SK-N-SH (cell line): ENCODE data around the gene TMEM54. TPM values are rescaled to one million over a fixed set of nuclear protein-coding genes. Genes with fewer than 3 reads are reported as not detected.

Source experiments
- CTCF ChIA-PET: fragments of 300-600, 350-600 bp; formaldehyde crosslinking; extraction: SDS; loops from one replicate; lab custom pipeline; 2021; lab: Yijun Ruan, JAX
- POLR2A ChIA-PET: fragments of 350-600 bp; sonication (Branson Sonifier 250); formaldehyde crosslinking; extraction: SDS; loops from one replicate; lab custom pipeline; 2020; ENCODE audit warnings: antibody characterized with exemption, inconsistent platforms; lab: Yijun Ruan, JAX
- DNase-seq: peaks from one replicate; pipeline ENCODE4 v3.0.0; 2012
- H2AFZ ChIP-seq: fragments of 200-600 bp; sonication (generic); 2 replicates; pipeline ENCODE4 v1.8.1; 2016; ENCODE audit warnings: antibody characterized with exemption, mild to moderate bottlenecking, low read depth
- H3F3A ChIP-seq: fragments of 200-600 bp; sonication (generic); replicated peaks from 2 replicates; pipeline ENCODE3; 2016; ENCODE audit warnings: antibody characterized with exemption, mild to moderate bottlenecking; ENCODE audit not compliant: insufficient read depth
- H3K27ac ChIP-seq, 2 experiments: fragments of 200-500 bp in 1 of 2; fragments of 200-600 bp in 1 of 2; sonication (Bioruptor generic) in 1 of 2; sonication (generic), shearing (Covaris generic) in 1 of 2; 2 replicates each; pipeline versions ENCODE4 v1.5.1 to v1.6.1; 2014 to 2016; ENCODE audit warnings: low read depth in 2 of 2, inconsistent platforms in 1 of 2, low read length in 1 of 2, mild to moderate bottlenecking in 1 of 2, mixed read lengths in 1 of 2
- H3K27me3 ChIP-seq: fragments of 200-600 bp; sonication (generic), shearing (Covaris generic); 2 replicates; pipeline ENCODE4 v1.6.1; 2016; ENCODE audit warnings: mixed run types; ENCODE audit not compliant: insufficient read depth
- H3K36me3 ChIP-seq, 2 experiments: fragments of 200-500 bp in 1 of 2; fragments of 200-600 bp in 1 of 2; sonication (Bioruptor generic) in 1 of 2; sonication (generic) in 1 of 2; replicated peaks in 1 of 2; 2 replicates each; pipeline versions ENCODE3 to v1.5.1; 2014 to 2016; ENCODE audit warnings: low read length in 1 of 2, mild to moderate bottlenecking in 1 of 2; ENCODE audit not compliant: insufficient read depth in 2 of 2, control insufficient read depth in 1 of 2
- H3K4me1 ChIP-seq, 2 experiments: fragments of 200-500 bp in 1 of 2; fragments of 200-600 bp in 1 of 2; sonication (Bioruptor generic) in 1 of 2; sonication (generic), shearing (Covaris generic) in 1 of 2; 2 replicates each; pipeline versions ENCODE4 v1.5.1 to v1.6.1; 2014 to 2016; ENCODE audit warnings: low read depth in 1 of 2, low read length in 1 of 2, mixed run types in 1 of 2; ENCODE audit not compliant: insufficient read depth in 2 of 2, control insufficient read depth in 1 of 2
- H3K4me2 ChIP-seq: fragments of 200-600 bp; sonication (generic), shearing (Covaris generic); 2 replicates; pipeline ENCODE4 v1.6.1; 2017; ENCODE audit warnings: mixed run types
- H3K4me3 ChIP-seq, 2 experiments: fragments of 200-500 bp in 1 of 2; fragments of 200-600 bp in 1 of 2; sonication (Bioruptor generic) in 1 of 2; sonication (generic), shearing (Covaris generic) in 1 of 2; 2 replicates each; pipeline versions ENCODE4 v1.5.1 to v1.8.1; 2014 to 2016; ENCODE audit warnings: low read depth in 2 of 2, inconsistent platforms in 1 of 2, low read length in 1 of 2, mild to moderate bottlenecking in 1 of 2, mixed read lengths in 1 of 2, moderate library complexity in 1 of 2
- H3K79me2 ChIP-seq: fragments of 200-600 bp; sonication (generic); 2 replicates; pipeline ENCODE4 v1.8.1; 2017; ENCODE audit warnings: mild to moderate bottlenecking; ENCODE audit not compliant: insufficient read depth
- H3K9ac ChIP-seq: fragments of 200-600 bp; sonication (generic); 2 replicates; pipeline ENCODE4 v1.6.1; 2017; ENCODE audit warnings: mixed run types
- H3K9me2 ChIP-seq: fragments of 200-600 bp; sonication (generic); 2 replicates; pipeline ENCODE4 v1.6.1; 2017; ENCODE audit warnings: mixed run types
- H3K9me3 ChIP-seq: fragments of 200-600 bp; sonication (generic); 2 replicates; pipeline ENCODE4 v1.6.1; 2017; ENCODE audit warnings: mixed run types, mild to moderate bottlenecking, moderate library complexity
- H4K20me1 ChIP-seq: fragments of 200-600 bp; sonication (generic); 2 replicates; pipeline ENCODE4 v1.6.1; 2017; ENCODE audit warnings: mild to moderate bottlenecking, mixed run types; ENCODE audit not compliant: insufficient read depth
- CHD2 ChIP-seq: fragments of 150-350 bp; IDR thresholded peaks from 2 replicates; pipeline ENCODE4 v1.6.1; 2018; ENCODE audit warnings: low read length; ENCODE audit not compliant: partially characterized antibody
- CTCF ChIP-seq: fragments of 200-600 bp; sonication (generic); IDR thresholded peaks from 2 replicates; pipeline ENCODE4 v1.6.1; 2017; ENCODE audit warnings: antibody characterized with exemption, mild to moderate bottlenecking, moderate library complexity
- EZH2phosphoT487 ChIP-seq: fragments of 200-600 bp; sonication (generic); IDR thresholded peaks from 2 replicates; pipeline ENCODE4 v1.6.1; 2017; ENCODE audit warnings: low read depth, mixed run types, mild to moderate bottlenecking, antibody characterized with exemption, moderate library complexity, borderline replicate concordance
- FOSL2 ChIP-seq: IDR thresholded peaks from 2 replicates; pipeline ENCODE4 v1.4.0; 2012; ENCODE audit warnings: low read depth, mild to moderate bottlenecking, moderate library complexity, borderline replicate concordance
- FOXM1 ChIP-seq: IDR thresholded peaks from 2 replicates; pipeline ENCODE4 v1.4.0; 2012; ENCODE audit warnings: low read depth, mild to moderate bottlenecking
- GABPA ChIP-seq: IDR thresholded peaks from 2 replicates; pipeline ENCODE4 v1.4.0; 2012; ENCODE audit warnings: low read depth, mild to moderate bottlenecking
- GATA2 ChIP-seq: sonication (generic); formaldehyde crosslinking; IDR thresholded peaks from 2 replicates; pipeline ENCODE4 v1.5.0; 2020; ENCODE audit warnings: mild to moderate bottlenecking, missing genetic modification reagents
- IRF3 ChIP-seq: fragments of 150-350 bp; IDR thresholded peaks from 2 replicates; pipeline ENCODE4 v1.6.1; 2016; ENCODE audit warnings: mild to moderate bottlenecking, low read depth, low read length
- JUND ChIP-seq: IDR thresholded peaks from 2 replicates; pipeline ENCODE4 v1.4.0; 2012
- MEF2A ChIP-seq: IDR thresholded peaks from 2 replicates; pipeline ENCODE4 v1.4.0; 2012; ENCODE audit warnings: low read depth, borderline replicate concordance
- NRF1 ChIP-seq: IDR thresholded peaks from 2 replicates; pipeline ENCODE4 v1.6.1; 2012; ENCODE audit warnings: low read depth, mild to moderate bottlenecking, low read length
- POLR2AphosphoS5 ChIP-seq: IDR thresholded peaks from 2 replicates; pipeline ENCODE4 v1.6.1; 2012; ENCODE audit warnings: low read depth, low read length
- RFX5 ChIP-seq: IDR thresholded peaks from 2 replicates; pipeline ENCODE4 v1.6.1; 2012; ENCODE audit warnings: mild to moderate bottlenecking, improper control_type of control experiment, low read length
- SIN3A ChIP-seq: IDR thresholded peaks from 2 replicates; pipeline ENCODE4 v1.6.1; 2012; ENCODE audit warnings: low read depth, mild to moderate bottlenecking, low read length, moderate library complexity, borderline replicate concordance
- SMC3 ChIP-seq: IDR thresholded peaks from 2 replicates; pipeline ENCODE4 v1.6.1; 2012; ENCODE audit warnings: low read depth, low read length, improper control_type of control experiment
- TAF1 ChIP-seq: IDR thresholded peaks from 2 replicates; pipeline ENCODE4 v1.6.1; 2012; ENCODE audit warnings: low read depth, mild to moderate bottlenecking, low read length, moderate library complexity, borderline replicate concordance
- YY1 ChIP-seq: IDR thresholded peaks from 2 replicates; pipeline ENCODE4 v1.4.0; 2012; ENCODE audit warnings: low read depth, mild to moderate bottlenecking
- WGBS: methylation state at CpG from one replicate; pipeline ENCODE4 v1.1.6; 2017; ENCODE audit warnings: low lambda C conversion rate; 5-methylcytosine and 5-hydroxymethylcytosine counted together
- polyA plus RNA-seq, 3 experiments: library from polyadenylated mRNA; depleted of rRNA; stranded (reverse); fragments of >200 nt; gene quantifications; 2 replicates each; pipeline ENCODE4 v1.2.3, GENCODE V29; 2012
- TF ChIP-seq, protein P1 (sequence below): IDR thresholded peaks from 2 replicates; pipeline ENCODE4 v1.6.1; 2012; ENCODE audit warnings: mild to moderate bottlenecking, low read depth, low read length, moderate library complexity
- TF ChIP-seq, protein P2 (sequence below): IDR thresholded peaks from 2 replicates; pipeline ENCODE4 v1.4.0; 2012; ENCODE audit warnings: low read depth

TMEM54 gene
- polyA plus RNA-seq, 1 of the 3 experiments (the other 2 are of a cell fraction), result 66.6 TPM

DNA sequence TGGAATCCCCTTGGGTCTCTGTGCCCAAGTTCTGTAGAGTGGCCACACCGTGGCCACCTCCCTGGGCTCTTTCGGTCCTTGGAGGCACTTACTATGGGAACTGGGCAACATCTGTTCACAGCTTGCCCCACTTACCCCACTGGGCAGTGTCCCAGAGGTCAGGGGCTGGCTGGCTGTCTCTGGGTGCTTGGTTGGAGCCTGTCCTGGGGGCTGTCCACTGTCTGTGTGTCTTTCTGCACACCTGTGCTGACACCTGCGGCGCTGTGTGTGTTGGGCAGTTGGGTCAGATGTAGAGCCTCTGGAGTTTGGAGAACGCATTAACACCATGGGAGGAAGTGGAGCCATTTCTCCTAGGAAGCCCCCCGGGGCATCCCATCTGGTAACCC, 1.3 kb upstream of the TMEM54 start:
- Histone ChIP-seq H3K4me2 (no peak overlapping the region), H3K9me2 (no peaks in the 10 kb centered on the region), H3K9me3 (no peaks in the 10 kb centered on the region), H3K36me3 (no peaks in the 10 kb centered on the region), H3K79me2 (no peaks in the 10 kb centered on the region), H3K27me3 (peaks cover 7% of the 10 kb centered on the region; the same call in 1 of the 2 replicates), H3K27ac (no peak overlapping the region), H3F3A (no peaks in the 10 kb centered on the region), H4K20me1 (no peaks in the 10 kb centered on the region), H3K4me1 (peaks cover 0 to 11% of the 10 kb centered on the region in 2 experiments; a peak in 1 of 4 replicates), H2AFZ (no peak overlapping the region), H3K4me3 (no peak overlapping the region), H3K9ac (no peak overlapping the region)
- no peak for DNase-seq
- POLR2A ChIA-PET, result no interaction called here
- CTCF ChIA-PET, result interaction anchor here (1.1 to 2.2 kb wide), 5 partner anchors 10 to 184 kb away, joined by 3 to 8 read pairs (median 3); no protein-coding TSS in a partner anchor
- 28% methylated on average over 3 of the region's 6 CpGs for WGBS
- TF ChIP-seq POLR2AphosphoS5 (no peak), FOSL2 (no peak), YY1 (no peak), EZH2phosphoT487 (no peak), IRF3 (no peak), JUND (no peak), SIN3A (no peak), GABPA (no peak), GATA2 (CRISPR knock-in tag) (no peak)
- TF ChIP-seq, protein P1, sequence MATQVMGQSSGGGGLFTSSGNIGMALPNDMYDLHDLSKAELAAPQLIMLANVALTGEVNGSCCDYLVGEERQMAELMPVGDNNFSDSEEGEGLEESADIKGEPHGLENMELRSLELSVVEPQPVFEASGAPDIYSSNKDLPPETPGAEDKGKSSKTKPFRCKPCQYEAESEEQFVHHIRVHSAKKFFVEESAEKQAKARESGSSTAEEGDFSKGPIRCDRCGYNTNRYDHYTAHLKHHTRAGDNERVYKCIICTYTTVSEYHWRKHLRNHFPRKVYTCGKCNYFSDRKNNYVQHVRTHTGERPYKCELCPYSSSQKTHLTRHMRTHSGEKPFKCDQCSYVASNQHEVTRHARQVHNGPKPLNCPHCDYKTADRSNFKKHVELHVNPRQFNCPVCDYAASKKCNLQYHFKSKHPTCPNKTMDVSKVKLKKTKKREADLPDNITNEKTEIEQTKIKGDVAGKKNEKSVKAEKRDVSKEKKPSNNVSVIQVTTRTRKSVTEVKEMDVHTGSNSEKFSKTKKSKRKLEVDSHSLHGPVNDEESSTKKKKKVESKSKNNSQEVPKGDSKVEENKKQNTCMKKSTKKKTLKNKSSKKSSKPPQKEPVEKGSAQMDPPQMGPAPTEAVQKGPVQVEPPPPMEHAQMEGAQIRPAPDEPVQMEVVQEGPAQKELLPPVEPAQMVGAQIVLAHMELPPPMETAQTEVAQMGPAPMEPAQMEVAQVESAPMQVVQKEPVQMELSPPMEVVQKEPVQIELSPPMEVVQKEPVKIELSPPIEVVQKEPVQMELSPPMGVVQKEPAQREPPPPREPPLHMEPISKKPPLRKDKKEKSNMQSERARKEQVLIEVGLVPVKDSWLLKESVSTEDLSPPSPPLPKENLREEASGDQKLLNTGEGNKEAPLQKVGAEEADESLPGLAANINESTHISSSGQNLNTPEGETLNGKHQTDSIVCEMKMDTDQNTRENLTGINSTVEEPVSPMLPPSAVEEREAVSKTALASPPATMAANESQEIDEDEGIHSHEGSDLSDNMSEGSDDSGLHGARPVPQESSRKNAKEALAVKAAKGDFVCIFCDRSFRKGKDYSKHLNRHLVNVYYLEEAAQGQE, result no peak

GRCh38 chr1:32901823-32902534, 790 bp upstream of the TMEM54 start:
- H3K9ac ChIP-seq, result peak overlapping the region; percentile 73

More at GRCh38 chr1:32901823-32902534, 790 bp upstream of the TMEM54 start:
- no peaks in the 10 kb centered on the region for H3K36me3 ChIP-seq
- ChIA-PET CTCF (interaction anchor here (0.8 to 2.2 kb wide), 7 partner anchors 9 to 184 kb away, joined by 3 to 8 read pairs (median 3); no protein-coding TSS in a partner anchor), POLR2A (interaction anchor here (0.7 kb wide), 1 partner anchor 10 kb away, joined by 3 read pairs; no protein-coding TSS in a partner anchor)
- H4K20me1 ChIP-seq, result no peaks in the 10 kb centered on the region
- H3K4me1 ChIP-seq, result peaks cover 0 to 11% of the 10 kb centered on the region in 2 experiments; a peak in 1 of 4 replicates
- peak overlapping the region; percentile 58 to 77 for H3K4me3 ChIP-seq
- TF ChIP-seq TAF1 (no peak), FOXM1 (no peak), SIN3A (no peak), RFX5 (no peak), POLR2AphosphoS5 (no peak), JUND (no peak), GATA2 (CRISPR knock-in tag) (no peak), EZH2phosphoT487 (no peak), MEF2A (no peak), SMC3 (no peak), NRF1 (no peak), CHD2 (no peak), CTCF (no peak), YY1 (no peak)
- TF ChIP-seq, protein P2, sequence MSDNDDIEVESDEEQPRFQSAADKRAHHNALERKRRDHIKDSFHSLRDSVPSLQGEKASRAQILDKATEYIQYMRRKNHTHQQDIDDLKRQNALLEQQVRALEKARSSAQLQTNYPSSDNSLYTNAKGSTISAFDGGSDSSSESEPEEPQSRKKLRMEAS, result no peak
- H3K27ac ChIP-seq, result no peak overlapping the region
- peak overlapping the region; percentile 86 for H3K4me2 ChIP-seq
- H2AFZ ChIP-seq, result peak overlapping the region; percentile 98
- H3K79me2 ChIP-seq, result no peaks in the 10 kb centered on the region
- H3K9me2 ChIP-seq, result no peaks in the 10 kb centered on the region
- WGBS, result 20% methylated on average over 20 of the region's 24 CpGs
- DNase-seq, result no peak
- H3K27me3 ChIP-seq, result peaks cover 7% of the 10 kb centered on the region; the same call in 1 of the 2 replicates
- H3F3A ChIP-seq, result no peaks in the 10 kb centered on the region
- H3K9me3 ChIP-seq, result no peaks in the 10 kb centered on the region
